GM18505 (cell line): ENCODE data around the gene TIMP2.
"Not testable (repeated sequence)": the region's sequence is repeated elsewhere in the genome, so short reads cannot be mapped to it uniquely, and the experiment has no call there.

Experiments used
- ATAC-seq: cut with Tn5 transposase; IDR thresholded peaks from one replicate; pipeline ENCODE4 v1.9.1; 2021; ENCODE audit not compliant: unreplicated experiment
- POLR2A ChIP-seq: IDR thresholded peaks from 4 replicates; pipeline ENCODE4 v1.6.1; 2011; ENCODE audit warnings: borderline replicate concordance; ENCODE audit not compliant: insufficient read depth, insufficient read length; ENCODE audit errors: extremely low read depth

The TIMP2 gene

GRCh38 chr17:78879635-78880186 lies 45.5 kb downstream of the TIMP2 start:
- no peak for TF ChIP-seq POLR2A
- no peak for ATAC-seq

DNA sequence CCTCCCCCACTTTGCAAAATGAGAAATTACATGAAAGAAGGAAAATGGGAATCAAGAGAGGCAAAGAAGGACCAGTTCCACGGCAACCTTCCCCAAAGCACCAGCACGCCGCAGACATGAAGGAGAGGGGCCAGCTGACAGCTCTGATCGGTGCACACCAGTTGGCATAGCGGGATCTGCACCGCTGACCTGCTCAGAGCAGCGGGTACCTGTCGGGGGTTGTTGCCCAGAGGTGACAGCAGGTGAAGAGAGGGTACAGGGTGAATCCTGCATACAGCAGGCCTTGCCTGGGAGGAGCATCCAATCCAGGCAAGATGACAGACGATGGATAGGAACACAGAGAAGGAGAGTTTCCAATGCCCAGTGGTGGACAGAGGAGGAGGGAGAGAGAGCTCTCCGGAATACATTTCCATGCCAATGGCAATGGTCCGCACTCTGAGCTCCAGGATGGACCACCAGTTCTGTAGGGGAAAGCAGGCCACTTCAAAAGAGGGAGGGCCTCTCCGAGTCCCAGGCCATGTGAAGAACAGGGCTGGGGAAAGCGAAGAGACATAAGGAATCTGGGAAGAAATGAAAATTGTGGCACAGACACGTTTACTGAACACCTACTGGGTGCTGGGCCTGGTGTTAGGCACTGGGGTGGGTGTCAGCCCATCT lies 46.2 kb downstream of the TIMP2 start:
- no peak for TF ChIP-seq POLR2A
- no peak for ATAC-seq

GRCh38 chr17:78878261-78878660 lies 46.9 kb downstream of the TIMP2 start:
- ATAC-seq, result no peak
- no peak for TF ChIP-seq POLR2A

DNA sequence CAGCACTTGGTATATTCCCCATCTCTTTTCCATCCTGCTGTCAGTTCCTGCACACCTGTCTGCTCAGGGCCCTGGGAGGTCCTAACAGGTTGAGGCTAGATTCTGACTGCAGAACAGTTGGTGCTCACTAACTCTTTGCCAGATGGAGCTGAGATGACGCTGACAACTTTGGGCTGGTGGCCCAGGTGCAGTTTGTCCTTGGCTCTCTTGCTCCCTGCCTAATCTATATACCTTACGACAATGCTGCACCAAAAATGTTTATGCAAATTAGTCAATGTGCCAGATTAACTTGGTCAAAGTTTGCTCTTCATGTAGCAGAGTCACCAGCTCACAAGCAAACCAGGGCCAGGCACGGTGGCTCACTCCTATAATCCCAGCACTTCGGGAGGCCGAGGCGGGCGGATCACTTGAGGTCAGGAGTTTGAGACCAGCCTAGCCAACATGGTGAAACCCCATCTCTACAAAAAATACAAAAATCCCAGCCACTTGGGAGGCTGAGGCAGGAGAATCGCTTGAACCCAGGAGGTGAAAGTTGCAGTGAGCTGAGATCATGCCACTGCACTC lies 48.2 kb downstream of the TIMP2 start:
- not testable (repeated sequence) for ATAC-seq

GRCh38 chr17:78876094-78876597 lies 49.0 kb downstream of the TIMP2 start:
- ATAC-seq, result no peak
- no peak for TF ChIP-seq POLR2A

DNA sequence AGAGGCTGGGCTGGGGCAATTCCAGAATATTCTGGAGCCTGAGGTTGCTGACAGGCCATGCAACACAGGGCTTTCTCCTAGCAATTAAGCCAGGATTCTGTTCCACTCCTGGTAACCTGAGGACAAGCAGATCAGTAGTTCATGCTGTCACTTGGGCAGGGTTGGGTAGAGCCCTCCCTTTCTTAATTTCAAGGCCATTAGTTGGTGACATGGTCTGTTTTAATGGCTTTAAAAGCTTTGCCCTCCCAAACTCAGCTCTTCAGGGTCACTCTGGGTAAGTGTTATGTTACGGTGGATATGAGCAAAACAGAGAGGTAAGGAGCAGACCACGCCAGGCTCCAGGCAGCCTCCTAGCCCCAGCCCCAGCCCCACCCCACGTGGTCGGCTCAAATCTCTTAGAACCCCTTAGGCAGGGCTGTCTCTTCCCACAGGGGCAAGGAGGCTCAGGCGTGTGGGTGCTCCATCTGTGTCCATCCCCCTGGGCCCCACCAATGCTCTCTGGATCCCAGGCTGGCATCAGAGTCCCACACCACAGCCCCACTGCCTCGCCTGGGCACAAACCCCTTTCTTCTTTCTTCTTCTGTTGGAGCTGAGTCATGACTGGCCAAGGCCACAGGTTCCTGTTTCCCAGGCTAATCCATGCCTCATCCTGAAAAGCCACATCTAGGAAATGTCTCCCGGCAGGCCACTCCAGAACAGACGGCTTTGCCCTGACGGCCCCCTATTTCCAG lies 49.7 kb downstream of the TIMP2 start:
- ATAC-seq, result no peak
- TF ChIP-seq POLR2A, result no peak

- TF ChIP-seq POLR2A, result no peak
- no peak for ATAC-seq
These were observed 51.5 kb downstream of the TIMP2 start for GRCh38 chr17:78873519-78874340.

GRCh38 chr17:78872486-78872885 lies 52.7 kb downstream of the TIMP2 start:
- TF ChIP-seq POLR2A, result no peak
- no peak for ATAC-seq

DNA sequence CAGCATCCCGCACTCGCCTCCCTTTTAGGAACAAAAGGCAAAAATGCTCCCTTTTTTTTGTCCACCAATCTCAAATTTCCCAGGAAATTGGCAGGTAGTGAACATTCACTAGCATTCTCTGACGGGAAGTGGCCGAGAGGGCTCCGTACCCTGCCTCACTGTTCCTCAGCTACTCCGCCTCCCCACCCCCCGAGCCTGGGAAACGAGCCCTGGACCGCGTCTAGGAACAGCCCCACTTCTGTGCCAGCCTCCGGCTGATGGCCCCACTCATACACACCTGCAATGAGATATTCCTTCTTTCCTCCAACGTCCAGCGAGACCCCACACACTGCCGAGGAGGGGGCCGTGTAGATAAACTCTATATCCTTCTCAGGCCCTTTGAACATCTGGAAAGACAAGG lies 54.6 kb downstream of the TIMP2 start:
- TF ChIP-seq POLR2A, result no peak
- ATAC-seq, result no peak

GRCh38 chr17:78868391-78868790 lies 56.8 kb downstream of the TIMP2 start:
- TF ChIP-seq POLR2A, result no peak
- no peak for ATAC-seq

DNA sequence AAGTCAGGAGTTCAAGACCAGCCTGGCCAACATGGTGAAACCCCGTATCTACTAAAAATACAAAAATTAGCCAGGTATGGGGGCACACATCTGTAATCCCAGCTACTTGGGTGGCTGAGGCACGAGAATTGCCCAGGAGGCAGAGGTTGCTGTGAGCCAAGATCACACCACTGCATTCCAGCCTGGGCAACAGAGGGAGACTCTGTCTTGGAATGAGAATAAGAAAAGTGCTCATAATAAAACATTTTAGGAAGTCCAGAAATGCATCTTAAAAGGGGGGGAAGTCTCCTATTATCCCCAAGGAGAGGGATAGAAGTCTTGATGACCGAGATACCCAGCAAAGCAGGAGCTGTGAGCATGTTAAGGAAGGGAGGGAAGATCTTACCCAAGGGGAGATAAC lies 58.1 kb downstream of the TIMP2 start:
- not testable (repeated sequence) for ATAC-seq

GRCh38 chr17:78865682-78866390 lies 59.4 kb downstream of the TIMP2 start:
- no peak for ATAC-seq
- no peak for TF ChIP-seq POLR2A

DNA sequence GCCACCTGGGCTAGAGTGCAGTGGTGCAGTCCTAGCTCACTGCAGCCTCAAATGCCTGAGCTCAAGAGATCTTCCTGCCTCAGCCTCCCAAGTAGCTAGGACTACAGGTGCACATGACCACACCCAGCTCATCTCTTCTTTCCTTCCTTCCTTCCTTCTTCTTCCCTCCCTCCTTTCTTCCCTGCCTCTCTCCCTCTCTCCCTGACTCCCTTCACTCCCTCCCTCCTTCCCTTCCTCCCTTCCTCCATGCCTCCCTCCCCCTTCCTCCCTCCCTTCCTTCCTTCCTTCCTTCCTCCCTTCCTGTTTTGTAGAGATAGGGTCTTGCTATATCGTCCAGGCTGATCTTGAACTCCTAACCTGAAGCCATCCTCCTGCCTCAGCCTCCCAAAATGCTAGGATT lies 61.1 kb downstream of the TIMP2 start:
- TF ChIP-seq POLR2A, result no peak
- no peak for ATAC-seq
